Stimulated activated CD8-positive, alpha-beta memory T cell treated with anti-CD3 and anti-CD28 coated beads, Interleukin-4, amount 100 ng/mL, for 24 hours (primary cell): ENCODE measurements around the gene BAG1.

Experiments used
- DNase-seq: peaks from one replicate; pipeline ENCODE4 v3.0.0-alpha.2; 2020; ENCODE audit warnings: low read depth

Gene BAG1

DNA sequence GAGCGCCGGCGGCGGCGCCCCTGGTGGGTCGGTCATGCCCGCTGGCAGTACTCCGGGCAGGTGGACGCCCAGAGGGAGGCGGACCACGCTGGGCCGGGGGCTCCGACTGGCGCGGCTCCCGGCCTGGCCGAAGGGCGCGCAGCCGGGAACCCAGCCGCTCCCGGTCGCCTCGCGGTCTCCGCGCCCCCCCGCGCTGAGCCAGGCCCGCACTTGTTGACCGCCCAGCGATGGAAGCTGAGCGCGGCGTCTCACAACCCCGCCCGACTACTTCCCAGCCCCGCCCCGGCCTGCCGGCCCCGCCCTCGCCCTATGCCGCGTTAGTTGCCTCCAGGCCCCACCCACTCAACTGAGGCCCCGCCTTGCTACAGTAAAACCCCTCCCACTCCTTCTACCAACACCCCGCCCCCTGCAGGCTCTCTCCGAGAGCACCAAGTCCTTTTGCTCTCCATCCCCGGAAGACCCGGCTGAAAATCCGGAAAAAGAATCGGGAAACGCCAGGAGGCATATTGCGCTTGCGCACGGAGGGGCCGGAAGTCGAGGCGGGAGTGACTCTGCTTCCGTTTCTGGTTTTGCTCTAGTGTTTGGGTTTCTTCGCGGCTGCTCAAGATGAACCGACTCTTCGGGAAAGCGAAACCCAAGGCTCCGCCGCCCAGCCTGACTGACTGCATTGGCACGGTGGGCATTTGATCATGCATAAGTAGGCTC is at the start of gene BAG1, which contains the start of gene CHMP5:
TSS of gene BAG1 (minus strand) at position 236 of the 705 bp plus-strand sequence.
TSS of gene CHMP5 (plus strand) at position 577 of the 705 bp plus-strand sequence. CDS start at position 607, 30 bp downstream.
- DNase-seq = peak; percentile 100

DNA sequence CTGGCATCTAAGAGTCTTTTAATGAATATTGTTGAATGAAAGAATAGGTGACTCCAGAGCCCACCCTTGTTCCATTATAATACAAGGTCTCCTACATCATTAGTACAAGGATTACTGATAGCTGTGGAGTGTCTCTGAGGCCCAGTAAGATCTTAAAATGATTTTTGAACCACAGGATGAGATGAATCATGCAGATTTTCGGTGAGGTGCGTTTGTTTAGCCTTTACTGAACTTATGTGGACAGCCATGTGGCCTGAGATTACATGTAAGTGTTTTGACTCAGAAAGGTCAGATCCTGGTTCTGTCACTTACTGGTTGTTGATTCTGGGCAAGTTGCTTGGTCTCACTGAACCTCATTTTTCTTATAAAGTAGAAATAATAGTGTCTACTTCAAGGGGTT is 47.4 kb upstream of the BAG1 start:
- DNase-seq = no peak

DNA sequence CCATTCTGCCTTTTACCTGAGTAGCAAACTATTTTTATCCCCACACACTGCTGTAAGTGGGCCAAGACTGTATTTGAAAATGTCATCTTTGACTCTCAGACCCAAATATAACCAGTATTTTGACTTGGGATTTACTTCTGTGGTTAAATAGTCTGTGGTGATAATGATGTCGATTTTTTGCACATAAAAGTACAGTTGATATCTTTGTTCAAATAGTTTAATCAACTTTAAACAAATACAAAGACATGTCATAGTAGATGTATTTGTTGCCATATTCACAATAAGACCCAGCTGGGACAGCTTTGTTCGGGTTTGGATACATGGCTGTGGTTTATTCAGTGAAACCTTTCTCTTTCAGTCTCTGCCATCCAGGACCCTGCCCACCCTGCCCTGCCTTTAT is 46.2 kb upstream of the BAG1 start:
- no peak for DNase-seq

DNA sequence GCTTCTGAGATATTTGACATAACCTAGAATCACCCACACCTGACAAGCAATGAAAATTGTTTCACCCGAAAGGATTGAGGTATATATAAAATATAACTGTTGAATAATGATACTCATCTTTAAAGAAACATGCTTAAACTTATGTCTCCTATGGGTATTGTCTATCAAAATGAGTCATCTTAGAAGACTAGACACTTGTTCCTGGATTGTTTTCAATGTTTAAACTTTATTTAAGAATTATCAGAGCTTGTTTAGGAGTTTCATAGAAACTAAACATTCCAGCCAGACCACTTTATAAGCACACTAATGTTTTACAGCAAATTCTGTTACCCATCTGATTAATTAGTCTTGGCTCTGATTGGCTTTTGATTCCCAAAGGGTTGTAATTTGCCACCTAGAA is 45.4 kb upstream of the BAG1 start:
- no peak for DNase-seq

DNA sequence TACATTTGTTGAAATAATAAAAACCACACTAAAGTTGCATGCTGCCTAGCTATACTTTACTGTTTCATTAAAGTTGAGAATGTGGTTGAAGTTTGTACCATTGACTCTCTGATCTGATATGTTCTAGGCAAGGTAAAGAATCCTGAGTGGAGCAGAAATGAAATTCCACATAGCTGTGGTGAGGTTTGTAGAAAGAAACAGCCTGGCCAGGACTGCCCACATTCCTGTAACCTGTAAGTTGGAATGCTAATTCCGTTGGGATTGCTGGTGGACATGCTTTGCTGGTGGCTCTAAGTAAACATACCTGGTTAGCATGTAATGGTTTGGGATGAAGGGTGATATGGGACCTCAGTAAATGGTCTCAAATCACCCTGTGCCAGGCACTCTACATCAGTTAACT is 42.6 kb upstream of the BAG1 start:
- DNase-seq = no peak

DNA sequence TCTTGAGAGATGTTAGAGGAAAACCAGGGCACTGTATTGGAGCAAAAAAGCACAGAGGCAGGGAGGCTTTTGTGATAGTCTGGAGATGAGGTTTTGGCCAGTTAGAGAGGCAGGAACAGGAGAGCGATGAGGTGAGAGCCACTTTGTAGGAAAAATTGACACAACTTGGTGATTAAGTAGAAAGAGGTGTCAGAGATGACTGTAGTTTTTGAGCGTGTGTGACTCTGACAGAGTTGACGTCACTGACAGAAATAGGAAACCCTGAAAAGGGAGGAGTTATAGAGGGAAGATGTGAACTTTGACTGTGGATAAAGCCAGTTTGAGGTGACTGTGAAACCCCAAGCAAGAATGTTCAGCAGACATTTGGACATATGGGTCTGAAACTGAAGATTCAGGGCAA is 41.5 kb upstream of the BAG1 start:
- DNase-seq = no peak

DNA sequence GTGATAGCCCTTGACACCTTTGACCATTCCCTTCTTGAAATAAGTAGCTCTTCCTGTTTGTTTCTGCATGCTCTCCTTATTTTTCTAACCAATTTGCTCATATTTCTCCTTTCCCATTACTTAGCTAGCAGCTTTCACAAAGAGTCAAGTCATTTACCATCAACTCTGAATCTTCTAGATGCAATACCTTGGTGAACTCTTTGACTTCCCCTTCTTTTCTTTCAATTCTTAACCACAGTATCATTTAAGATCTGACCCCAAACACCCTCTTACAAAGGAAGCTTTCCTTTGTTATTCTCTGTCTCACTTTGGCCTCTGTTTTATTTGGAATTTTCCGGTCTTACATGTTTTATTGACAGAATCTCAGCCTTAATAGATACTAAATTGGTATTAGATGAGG is 39.9 kb upstream of the BAG1 start:
- no peak for DNase-seq

DNA sequence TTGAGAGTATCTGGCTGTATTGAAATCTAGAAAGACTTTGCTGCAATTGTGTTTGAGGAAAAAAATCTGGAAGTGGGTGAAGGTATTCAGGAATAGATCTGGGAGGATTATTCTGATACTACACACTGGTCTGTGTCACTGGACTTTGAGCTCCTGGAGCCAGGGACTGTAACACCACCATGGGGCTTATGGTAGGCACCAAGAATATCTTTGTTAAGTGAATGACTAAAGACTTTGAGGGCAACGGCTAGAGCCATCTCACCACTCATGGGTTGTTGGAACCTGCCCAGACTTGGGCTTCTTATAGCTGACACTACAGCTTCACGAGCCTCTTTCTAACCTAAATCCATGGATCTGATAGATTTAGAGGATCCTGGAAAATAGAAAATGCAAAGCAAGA is 36.0 kb upstream of the BAG1 start:
- no peak for DNase-seq

DNA sequence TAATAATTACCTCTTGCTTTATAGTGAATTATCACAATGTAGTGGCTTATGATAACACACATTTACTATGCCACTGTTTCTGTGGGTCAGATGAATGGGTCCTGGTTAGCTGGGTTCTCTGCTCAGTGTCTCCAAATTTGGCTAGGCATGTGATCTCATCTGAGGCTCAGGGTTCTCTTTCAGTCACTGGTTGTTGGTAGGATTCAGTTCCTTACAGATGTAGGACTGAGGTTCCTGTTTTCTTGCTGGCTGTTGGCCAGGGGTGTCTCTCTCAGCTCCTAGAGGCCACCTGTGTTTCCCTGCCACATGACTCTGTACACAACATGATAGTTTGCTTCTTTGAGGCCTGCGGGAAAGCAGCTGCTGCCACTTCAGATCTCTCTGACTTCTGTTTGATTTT is 32.9 kb upstream of the BAG1 start:
- DNase-seq = no peak

DNA sequence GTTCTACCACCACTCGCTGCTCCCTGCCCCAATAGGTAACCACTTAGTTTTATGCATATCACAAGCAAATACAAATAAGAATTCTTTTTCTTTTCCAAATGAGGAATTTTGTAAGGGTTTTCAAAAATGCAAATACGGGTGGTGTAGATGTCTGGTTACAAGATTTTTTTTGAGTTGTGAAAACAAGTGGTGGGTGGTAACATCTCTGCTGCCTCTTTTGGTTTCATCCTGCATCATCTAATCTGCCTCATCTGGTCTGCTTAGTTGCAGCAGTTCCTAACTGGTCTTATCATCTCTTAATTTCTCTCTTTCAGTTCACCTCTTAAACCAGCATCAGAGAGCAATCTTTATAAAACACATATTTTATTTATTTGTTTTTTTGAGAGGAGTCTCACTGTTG is 31.1 kb upstream of the BAG1 start:
- DNase-seq = no peak

DNA sequence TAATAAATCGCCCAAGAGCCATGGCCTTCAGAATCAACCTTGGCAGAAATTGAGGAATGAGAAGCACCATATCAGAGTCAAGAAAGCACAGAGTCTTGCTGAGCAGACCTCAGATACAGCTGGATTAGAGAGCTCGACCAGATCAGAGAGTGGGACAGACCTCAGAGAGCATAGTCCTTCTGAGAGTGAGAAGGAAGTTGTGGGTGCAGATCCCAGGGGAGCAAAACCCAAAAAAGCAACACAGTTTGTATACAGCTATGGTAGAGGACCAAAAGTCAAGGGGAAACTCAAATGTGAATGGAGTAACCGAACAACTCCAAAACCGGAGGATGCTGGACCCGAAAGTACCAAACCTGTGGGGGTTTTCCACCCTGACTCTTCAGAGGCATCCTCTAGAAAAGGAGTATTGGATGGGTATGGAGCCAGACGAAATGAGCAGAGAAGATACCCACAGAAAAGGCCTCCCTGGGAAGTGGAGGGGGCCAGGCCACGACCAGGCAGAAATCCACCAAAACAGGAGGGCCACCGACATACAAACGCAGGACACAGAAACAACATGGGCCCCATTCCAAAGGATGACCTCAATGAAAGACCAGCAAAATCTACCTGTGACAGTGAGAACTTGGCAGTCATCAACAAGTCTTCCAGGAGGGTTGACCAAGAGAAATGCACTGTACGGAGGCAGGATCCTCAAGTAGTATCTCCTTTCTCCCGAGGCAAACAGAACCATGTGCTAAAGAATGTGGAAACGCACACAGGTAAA is 30.3 kb upstream of the BAG1 start:
- no peak for DNase-seq

DNA sequence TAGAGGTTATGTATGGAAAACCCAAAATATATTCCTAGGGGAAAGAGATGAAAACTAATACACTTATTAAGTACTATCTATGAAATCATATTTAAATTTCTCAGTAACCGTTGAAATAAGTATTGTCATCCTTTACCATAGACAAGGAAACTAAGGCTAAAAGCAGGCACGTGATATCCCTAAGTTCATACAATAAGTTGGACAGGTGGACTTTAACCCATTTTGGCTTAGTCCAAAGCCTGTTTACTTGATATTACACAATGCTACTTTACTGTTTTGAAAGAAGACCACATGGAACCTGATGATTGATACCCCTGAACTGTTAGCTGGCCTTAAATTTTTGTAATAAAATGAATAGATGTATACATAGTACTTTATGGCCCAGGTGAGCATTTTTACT is 29.3 kb upstream of the BAG1 start:
- no peak for DNase-seq

DNA sequence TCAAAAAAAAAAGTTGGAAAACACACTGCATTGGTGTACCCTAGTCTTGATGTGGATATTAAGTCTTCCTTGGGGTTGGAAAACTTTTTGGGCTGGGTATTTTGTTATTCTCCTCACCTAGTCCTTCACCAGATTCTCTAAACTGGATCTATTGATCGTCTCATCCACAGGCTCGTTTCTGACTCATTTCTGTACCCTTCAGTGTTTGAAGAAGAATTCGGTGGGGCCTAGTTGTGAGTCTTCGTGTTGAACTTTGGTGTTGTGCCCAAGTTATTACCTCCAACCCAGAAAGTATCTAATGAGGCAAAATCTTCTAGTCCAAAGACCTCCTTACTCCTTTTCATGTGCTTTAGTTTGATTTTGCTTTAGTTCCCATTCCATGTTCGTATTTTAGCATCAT is 27.4 kb upstream of the BAG1 start:
- no peak for DNase-seq

DNA sequence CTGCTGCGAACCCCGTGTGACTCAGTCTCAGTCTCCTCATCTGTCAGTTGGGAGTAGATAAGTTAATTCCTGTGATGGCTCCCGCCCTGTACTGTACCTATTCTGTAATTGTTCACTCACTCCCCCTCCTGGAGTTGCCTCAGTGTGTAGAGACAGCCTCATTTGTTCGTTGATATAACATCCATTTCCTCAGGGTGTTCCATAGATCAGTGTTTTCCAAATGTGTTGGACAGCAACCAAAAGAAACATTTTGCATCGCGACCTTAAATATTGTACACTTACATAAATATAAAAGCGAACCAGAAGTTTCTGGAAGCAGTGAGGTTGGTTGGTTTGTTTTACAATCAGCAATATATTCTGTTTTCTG is 26.5 kb upstream of the BAG1 start:
- no peak for DNase-seq

DNA sequence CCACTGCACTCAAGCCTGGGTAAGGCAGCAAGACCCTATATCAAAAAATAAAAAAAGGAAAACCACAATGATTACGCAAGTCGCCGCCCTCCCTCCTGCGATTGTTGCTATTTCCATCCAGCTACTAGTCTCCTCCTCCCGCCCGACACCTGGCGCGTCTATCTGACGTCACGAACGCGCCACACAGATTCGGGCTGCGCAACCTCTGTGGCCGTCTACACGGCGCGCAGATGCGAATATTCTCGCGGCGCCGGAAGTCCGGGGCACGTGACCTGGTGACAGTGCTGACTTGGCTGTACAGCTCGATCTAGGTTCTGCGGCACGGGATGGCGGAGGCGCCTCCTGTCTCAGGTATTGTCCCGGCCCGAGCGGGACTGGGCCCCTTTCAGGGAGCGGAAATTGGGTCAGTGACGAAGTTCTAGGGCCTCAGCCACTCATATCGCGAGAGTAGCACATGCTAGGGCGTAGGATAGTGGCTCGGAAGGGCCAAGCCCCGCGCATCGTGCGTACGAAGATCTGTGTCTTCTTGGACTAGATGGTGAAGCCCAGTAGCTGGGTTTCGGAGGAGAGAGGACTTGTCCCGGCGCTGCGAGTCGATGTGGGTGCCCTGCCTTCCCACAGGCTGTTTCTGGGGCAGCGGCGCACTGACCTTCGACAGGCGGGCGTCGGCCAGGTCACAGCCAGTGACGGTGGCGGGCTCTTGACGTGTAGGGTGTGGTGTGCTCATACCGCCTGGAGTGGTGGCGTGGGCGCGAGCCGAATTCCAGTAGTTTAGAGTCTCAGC is 25.9 kb upstream of the BAG1 start, which contains the start of gene NFX1:
TSS of gene NFX1 (plus strand) at position 270 of the 784 bp plus-strand sequence. CDS start at position 327, 57 bp downstream.
- DNase-seq = peak; percentile 97

DNA sequence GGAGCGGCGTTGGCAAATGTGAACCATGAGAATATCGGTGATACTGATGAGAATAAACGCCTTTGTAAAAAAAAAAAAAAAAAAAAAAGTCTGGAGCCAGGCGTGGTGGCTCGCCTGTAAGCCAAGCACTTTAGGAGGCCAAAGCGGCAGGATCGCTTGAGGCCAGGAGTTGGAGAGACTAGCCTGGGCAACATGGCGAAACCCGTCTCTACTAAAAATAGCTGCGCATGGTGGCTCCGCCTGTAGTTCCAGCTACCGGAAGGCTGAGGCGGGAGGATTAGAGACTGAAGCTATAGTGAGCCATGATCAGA is 25.4 kb upstream of the BAG1 start:
- no peak for DNase-seq

DNA sequence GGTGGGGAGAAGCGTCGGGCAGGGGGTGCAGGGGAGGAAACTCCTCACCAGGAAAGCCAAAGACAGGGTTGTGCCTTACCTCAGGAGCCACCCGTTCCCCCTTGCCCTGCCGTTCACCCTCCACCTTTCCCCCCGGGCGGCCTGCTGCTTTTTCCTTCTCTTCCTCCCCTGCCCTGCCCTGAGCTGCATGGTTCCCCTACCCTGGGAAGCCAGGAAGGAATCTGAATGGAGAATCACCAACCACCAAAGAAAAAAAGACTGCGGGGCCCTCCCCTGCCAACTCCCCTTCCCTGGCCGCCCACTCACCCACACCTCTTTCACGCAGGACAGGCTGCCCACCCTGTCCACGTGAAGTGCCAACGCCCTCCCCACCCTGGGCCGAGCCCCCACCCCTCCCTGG is 25.0 kb upstream of the BAG1 start:
- DNase-seq = no peak

DNA sequence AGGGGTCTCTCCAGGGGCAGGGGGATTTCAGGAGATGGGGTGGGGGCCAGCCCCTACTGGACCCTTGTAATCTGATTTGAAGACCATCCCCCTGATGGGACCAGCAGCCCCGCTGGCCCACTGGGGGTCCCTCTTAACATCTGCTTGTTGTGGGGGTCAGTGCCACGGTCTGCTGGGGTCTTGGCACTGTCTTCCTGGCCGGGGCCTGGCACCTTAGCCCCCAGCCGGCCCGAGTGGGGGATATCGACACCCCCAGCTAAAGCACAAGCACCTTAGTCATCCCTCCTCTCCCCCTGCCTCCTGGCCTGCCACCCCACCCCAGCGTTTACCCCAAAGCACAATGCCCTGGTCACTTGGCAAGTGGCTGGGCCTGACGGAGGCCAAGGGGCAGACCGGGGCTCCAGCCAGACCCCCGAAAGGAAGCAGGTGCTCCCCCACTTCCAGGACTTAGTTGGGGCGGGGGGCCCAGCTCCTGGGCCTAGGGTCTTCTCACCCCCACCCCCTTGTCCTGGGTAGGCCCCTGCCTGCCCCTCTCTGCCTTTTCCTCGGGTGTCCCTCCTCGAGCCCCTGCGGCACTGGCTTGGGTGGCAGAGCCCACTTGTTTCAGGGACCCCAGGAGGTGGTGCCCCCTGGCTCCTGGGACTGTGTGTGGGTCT is 24.4 kb upstream of the BAG1 start:
- DNase-seq = no peak

DNA sequence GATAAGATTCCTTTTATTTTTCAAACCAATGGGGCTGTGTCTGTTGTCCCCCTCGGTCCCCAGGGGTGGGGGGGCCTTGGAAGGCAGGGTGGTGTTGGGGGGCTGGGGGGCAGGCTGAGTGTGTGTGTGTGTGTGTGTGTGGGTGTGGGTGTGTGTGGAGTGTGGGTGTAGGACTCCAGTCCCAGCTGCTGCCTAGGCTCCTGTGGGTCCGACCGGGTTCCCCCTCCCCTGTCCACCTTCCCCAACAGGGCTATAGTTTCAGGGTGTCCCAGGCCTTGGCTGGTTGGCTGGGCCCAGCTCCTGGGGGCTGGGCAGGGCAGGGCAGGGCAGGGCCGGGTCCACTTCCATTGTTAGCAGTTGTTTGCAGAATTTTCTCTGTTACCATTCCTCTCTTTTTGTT is 23.7 kb upstream of the BAG1 start:
- DNase-seq = no peak

DNA sequence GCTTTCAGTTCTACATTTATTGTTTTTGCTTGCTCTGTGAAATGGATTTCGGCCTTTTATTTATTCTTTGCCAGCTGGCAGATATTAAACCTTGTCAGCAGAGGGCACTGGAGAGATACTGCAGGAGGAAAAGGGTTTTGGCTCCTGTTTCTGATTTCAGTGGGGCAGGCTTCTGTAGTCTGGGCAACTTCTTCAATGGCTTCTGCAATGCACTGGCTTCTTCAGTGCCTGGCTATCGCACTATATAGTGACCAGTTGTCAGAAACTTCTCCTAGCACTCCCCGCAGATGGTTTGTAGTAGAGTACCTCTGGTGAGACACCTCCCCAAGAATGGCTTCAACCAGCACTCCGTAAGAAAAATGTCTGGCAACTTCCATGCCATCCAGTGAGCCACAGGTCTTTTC is 22.6 kb upstream of the BAG1 start:
- DNase-seq = no peak

DNA sequence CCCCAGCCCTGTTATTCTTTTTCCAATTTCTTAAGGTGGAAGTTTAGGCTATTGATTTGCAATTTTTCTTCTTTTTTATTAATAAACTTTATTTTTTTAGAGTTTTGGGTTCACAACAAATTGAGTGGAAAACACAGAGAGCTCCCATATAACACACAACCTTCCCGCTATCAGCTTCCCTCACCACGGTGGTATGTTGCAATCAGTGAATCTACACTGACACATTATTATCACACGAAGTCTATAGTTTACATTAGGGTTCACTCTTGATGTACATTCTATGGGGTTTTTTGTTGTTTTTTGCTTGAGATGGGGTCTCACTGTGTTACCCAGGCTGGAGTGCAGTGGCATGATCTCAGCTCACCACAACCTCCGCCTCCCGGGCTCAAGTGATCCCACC is 21.0 kb upstream of the BAG1 start:
- no peak for DNase-seq

DNA sequence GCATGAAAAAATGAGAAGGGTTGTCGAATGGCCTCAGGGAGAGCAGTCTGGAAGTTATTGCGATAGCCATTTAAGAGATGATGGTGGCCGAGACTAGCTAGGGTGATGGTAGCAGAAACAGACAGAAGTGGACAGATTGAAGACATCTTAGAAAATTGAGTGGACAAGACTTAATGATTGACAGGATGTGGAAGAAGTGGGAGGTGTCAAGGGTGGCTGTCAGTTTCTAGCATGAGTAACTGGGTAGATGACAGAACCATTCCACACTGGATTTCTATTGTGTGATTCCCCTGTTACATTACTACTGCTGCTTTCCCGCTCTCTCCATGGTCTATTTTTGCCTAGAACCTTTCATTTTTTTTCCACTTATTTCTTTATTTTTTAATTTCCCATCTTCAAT is 13.0 kb upstream of the BAG1 start:
- no peak for DNase-seq

DNA sequence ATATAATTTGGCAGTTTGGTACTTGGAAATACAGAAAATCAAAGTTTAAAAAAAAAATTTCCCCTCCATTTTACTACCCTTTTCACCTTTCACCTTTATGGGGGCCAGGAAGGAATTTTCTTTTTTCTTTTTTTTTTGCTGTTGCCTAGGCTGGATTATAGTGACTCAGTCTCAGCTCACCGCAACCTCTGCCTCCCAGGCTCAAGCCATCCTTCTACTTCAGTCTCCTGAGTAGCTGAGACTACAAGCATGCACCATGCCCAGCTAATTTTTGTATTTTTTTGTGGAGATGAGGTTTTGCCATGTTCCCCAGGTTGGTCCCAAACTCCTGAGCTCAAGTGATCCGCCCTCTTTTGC is 9.4 kb upstream of the BAG1 start:
- no peak for DNase-seq
